OCI-LY7 (cell line): ENCODE results near the gene GLA.

Experiments used
- EZH2phosphoT487 ChIP-seq: fragments of 200-600 bp; sonication (generic); IDR thresholded peaks from 2 replicates; pipeline ENCODE4 v1.6.1; 2018; ENCODE audit warnings: low read depth, borderline replicate concordance, mild to moderate bottlenecking, mixed run types, antibody characterized with exemption, low read length, moderate library complexity, mixed read lengths
- TF ChIP-seq, protein P1 (sequence below): fragments of 200-600 bp; sonication (generic); conservative IDR thresholded peaks from 2 replicates; pipeline ENCODE4 v1.5.1; 2014; ENCODE audit warnings: mild to moderate bottlenecking, antibody characterized with exemption, low read length, moderate library complexity, mixed read lengths

DNA sequence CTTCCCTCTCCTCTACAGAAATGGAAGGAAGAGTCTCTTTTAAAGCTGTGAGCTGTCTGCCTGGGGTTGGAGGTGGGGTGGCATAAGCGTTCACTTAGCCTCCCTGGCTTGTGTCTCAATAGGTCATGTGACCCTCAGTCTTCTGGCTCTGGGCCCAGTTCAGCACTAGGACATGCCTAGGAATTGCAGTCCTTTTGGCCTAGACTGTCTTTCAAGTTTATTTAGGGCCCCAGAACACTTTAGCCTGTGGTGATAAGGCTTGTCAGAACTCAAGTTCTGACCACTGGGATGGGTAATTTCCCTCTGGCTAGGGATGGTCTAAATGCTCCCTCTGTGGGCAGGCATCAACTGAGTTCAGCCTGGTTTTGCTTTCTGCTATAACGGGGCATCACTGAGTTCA, 43.2 kb upstream of the GLA start:
- TF ChIP-seq, protein P1, sequence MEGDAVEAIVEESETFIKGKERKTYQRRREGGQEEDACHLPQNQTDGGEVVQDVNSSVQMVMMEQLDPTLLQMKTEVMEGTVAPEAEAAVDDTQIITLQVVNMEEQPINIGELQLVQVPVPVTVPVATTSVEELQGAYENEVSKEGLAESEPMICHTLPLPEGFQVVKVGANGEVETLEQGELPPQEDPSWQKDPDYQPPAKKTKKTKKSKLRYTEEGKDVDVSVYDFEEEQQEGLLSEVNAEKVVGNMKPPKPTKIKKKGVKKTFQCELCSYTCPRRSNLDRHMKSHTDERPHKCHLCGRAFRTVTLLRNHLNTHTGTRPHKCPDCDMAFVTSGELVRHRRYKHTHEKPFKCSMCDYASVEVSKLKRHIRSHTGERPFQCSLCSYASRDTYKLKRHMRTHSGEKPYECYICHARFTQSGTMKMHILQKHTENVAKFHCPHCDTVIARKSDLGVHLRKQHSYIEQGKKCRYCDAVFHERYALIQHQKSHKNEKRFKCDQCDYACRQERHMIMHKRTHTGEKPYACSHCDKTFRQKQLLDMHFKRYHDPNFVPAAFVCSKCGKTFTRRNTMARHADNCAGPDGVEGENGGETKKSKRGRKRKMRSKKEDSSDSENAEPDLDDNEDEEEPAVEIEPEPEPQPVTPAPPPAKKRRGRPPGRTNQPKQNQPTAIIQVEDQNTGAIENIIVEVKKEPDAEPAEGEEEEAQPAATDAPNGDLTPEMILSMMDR: no peak
- no peak for TF ChIP-seq EZH2phosphoT487
